ENCODE data around the gene UHRF1.
A peak's percentile ranks its signal among the peaks of the same experiment; 100 is the strongest.

The UHRF1 gene

GRCh38 chr19:4976401-4977298 is 67.3 kb downstream of the UHRF1 start:
- peaks cover 6 to 39% (median 34%) of the 10 kb centered on the region in 4 experiments for H3K4me1 ChIP-seq (ENCODE audit: control extremely low read depth in 1 of 4, control insufficient read depth in 4 of 4, insufficient read depth in 4 of 4, low read length in 3 of 4)
- peaks cover 0 to 11% (median 5%) of the 10 kb centered on the region in 4 experiments for H3K36me3 ChIP-seq (ENCODE audit: control insufficient read depth in 4 of 4, insufficient read depth in 4 of 4, low read length in 3 of 4)
- no peaks in the 10 kb centered on the region for H3K9me3 ChIP-seq (ENCODE audit: control extremely low read depth in 1 of 5, control insufficient read depth in 4 of 5, insufficient read depth in 2 of 5, low read depth in 1 of 5, low read length in 4 of 5)
- H3K27me3 ChIP-seq (replicated peaks in 2 of 5; ENCODE audit: control insufficient read depth in 4 of 5, insufficient read depth in 5 of 5, low read length in 4 of 5) = no peaks in the 10 kb centered on the region
- CTCF ChIA-PET = interaction anchor here (0.7 to 2.3 kb wide), 3 partner anchors 25 to 53 kb away, joined by 3 to 5 read pairs (median 3); no protein-coding TSS in a partner anchor
- POLR2A ChIA-PET = interaction anchor here (0.6 to 1.2 kb wide), 3 partner anchors 17 to 145 kb away, joined by 3 to 6 read pairs (median 3); partner anchors contain the start of gene TICAM1
- peak overlapping the region in 2 of 7 experiments; percentile 26 to 61 for H3K4me3 ChIP-seq (ENCODE audit: control insufficient read depth in 1 of 7, extremely low read depth in 1 of 7, insufficient read depth in 4 of 7, low read depth in 2 of 7, low read length in 6 of 7)
- H3K27ac ChIP-seq (ENCODE audit: insufficient read depth in 1 of 2, low read depth in 1 of 2, low read length in 2 of 2, poor library complexity in 1 of 2, severe bottlenecking in 2 of 2) = peak overlapping the region in 1 of 2 experiments; percentile 69
- peak; percentile 93 to 97 (median 97) for DNase-seq
- WGBS (ENCODE audit: insufficient coverage) = 34% methylated on average over 28 of the region's 33 CpGs

- CTCF ChIA-PET = interaction anchor here (2.3 kb wide), 1 partner anchor 24 kb away, joined by 5 read pairs; no protein-coding TSS in a partner anchor
- 94% methylated on average over 36 of the region's 36 CpGs for WGBS (ENCODE audit: insufficient coverage)
Measured at GRCh38 chr19:4977299-4978174, 68.2 kb downstream of the UHRF1 start.

GRCh38 chr19:4979211-4979807 is 70.0 kb downstream of the UHRF1 start:
- WGBS (ENCODE audit: insufficient coverage) = 76% methylated on average over 7 of the region's 8 CpGs
- H3K27me3 ChIP-seq (replicated peaks in 2 of 5; ENCODE audit: control insufficient read depth in 4 of 5, insufficient read depth in 5 of 5, low read length in 4 of 5) = no peaks in the 10 kb centered on the region
- peak in 1 of 3 donors; percentile 42 for DNase-seq
- no peak overlapping the region for H3K4me3 ChIP-seq (ENCODE audit: control insufficient read depth in 1 of 7, extremely low read depth in 1 of 7, insufficient read depth in 4 of 7, low read depth in 2 of 7, low read length in 6 of 7)
- peaks cover 0 to 15% (median 7%) of the 10 kb centered on the region in 4 experiments for H3K36me3 ChIP-seq (ENCODE audit: control insufficient read depth in 4 of 4, insufficient read depth in 4 of 4, low read length in 3 of 4)
- CTCF ChIA-PET = interaction anchor here (1.0 to 1.9 kb wide), 3 partner anchors 10 to 170 kb away, joined by 3 to 4 read pairs (median 3); partner anchors contain the start of gene KDM4B
- no peak overlapping the region for H3K27ac ChIP-seq (ENCODE audit: insufficient read depth in 1 of 2, low read depth in 1 of 2, low read length in 2 of 2, poor library complexity in 1 of 2, severe bottlenecking in 2 of 2)
- no peaks in the 10 kb centered on the region for H3K9me3 ChIP-seq (ENCODE audit: control extremely low read depth in 1 of 5, control insufficient read depth in 4 of 5, insufficient read depth in 2 of 5, low read depth in 1 of 5, low read length in 4 of 5)
- POLR2A ChIA-PET = interaction anchor here (1.0 to 1.1 kb wide), 2 partner anchors 10 to 46 kb away, joined by 3 to 4 read pairs; partner anchors contain the start of gene KDM4B
- peaks cover 6 to 39% (median 34%) of the 10 kb centered on the region in 4 experiments for H3K4me1 ChIP-seq (ENCODE audit: control extremely low read depth in 1 of 4, control insufficient read depth in 4 of 4, insufficient read depth in 4 of 4, low read length in 3 of 4)

More at GRCh38 chr19:4977299-4978174, 68.2 kb downstream of the UHRF1 start:
- no peak overlapping the region for H3K27ac ChIP-seq (ENCODE audit: insufficient read depth in 1 of 2, low read depth in 1 of 2, low read length in 2 of 2, poor library complexity in 1 of 2, severe bottlenecking in 2 of 2)
- no peaks in the 10 kb centered on the region for H3K27me3 ChIP-seq (replicated peaks in 2 of 5; ENCODE audit: control insufficient read depth in 4 of 5, insufficient read depth in 5 of 5, low read length in 4 of 5)
- peaks cover 6 to 39% (median 34%) of the 10 kb centered on the region in 4 experiments for H3K4me1 ChIP-seq (ENCODE audit: control extremely low read depth in 1 of 4, control insufficient read depth in 4 of 4, insufficient read depth in 4 of 4, low read length in 3 of 4)
- no peak for DNase-seq
- peak overlapping the region in 1 of 7 experiments; percentile 26 for H3K4me3 ChIP-seq (ENCODE audit: control insufficient read depth in 1 of 7, extremely low read depth in 1 of 7, insufficient read depth in 4 of 7, low read depth in 2 of 7, low read length in 6 of 7)
- peaks cover 0 to 11% (median 5%) of the 10 kb centered on the region in 4 experiments for H3K36me3 ChIP-seq (ENCODE audit: control insufficient read depth in 4 of 4, insufficient read depth in 4 of 4, low read length in 3 of 4)
- POLR2A ChIA-PET = interaction anchor here (0.6 kb wide), 1 partner anchor 146 kb away, joined by 3 read pairs; the partner anchor contains the start of gene TICAM1
- H3K9me3 ChIP-seq (ENCODE audit: control extremely low read depth in 1 of 5, control insufficient read depth in 4 of 5, insufficient read depth in 2 of 5, low read depth in 1 of 5, low read length in 4 of 5) = no peaks in the 10 kb centered on the region

- no peaks in the 10 kb centered on the region for H3K9me3 ChIP-seq (ENCODE audit: control extremely low read depth in 1 of 5, control insufficient read depth in 4 of 5, insufficient read depth in 2 of 5, low read depth in 1 of 5, low read length in 4 of 5)
- CTCF ChIA-PET = interaction anchor here (0.8 to 1.9 kb wide), 2 partner anchors 9 to 11 kb away, joined by 3 to 4 read pairs; partner anchors contain the start of gene KDM4B
- H3K27me3 ChIP-seq (replicated peaks in 2 of 5; ENCODE audit: control insufficient read depth in 4 of 5, insufficient read depth in 5 of 5, low read length in 4 of 5) = no peaks in the 10 kb centered on the region
- peaks cover 0 to 15% (median 7%) of the 10 kb centered on the region in 4 experiments for H3K36me3 ChIP-seq (ENCODE audit: control insufficient read depth in 4 of 4, insufficient read depth in 4 of 4, low read length in 3 of 4)
- no peak for DNase-seq
- 100% methylated on average over 1 of the region's 3 CpGs for WGBS (ENCODE audit: insufficient coverage)
- POLR2A ChIA-PET = interaction anchor here (1.1 kb wide), 1 partner anchor 11 kb away, joined by 4 read pairs; the partner anchor contains the start of gene KDM4B
- no peak overlapping the region for H3K4me3 ChIP-seq (ENCODE audit: control insufficient read depth in 1 of 7, extremely low read depth in 1 of 7, insufficient read depth in 4 of 7, low read depth in 2 of 7, low read length in 6 of 7)
- H3K27ac ChIP-seq (ENCODE audit: insufficient read depth in 1 of 2, low read depth in 1 of 2, low read length in 2 of 2, poor library complexity in 1 of 2, severe bottlenecking in 2 of 2) = no peak overlapping the region
- peaks cover 6 to 34% (median 30%) of the 10 kb centered on the region in 4 experiments for H3K4me1 ChIP-seq (ENCODE audit: control extremely low read depth in 1 of 4, control insufficient read depth in 4 of 4, insufficient read depth in 4 of 4, low read length in 3 of 4)
Measured at GRCh38 chr19:4980067-4980466, 70.8 kb downstream of the UHRF1 start.

GRCh38 chr19:4980838-4981680 is 71.8 kb downstream of the UHRF1 start:
- DNase-seq = peak in 1 of 3 donors; percentile 35
- Histone ChIP-seq H3K27ac (ENCODE audit: insufficient read depth in 1 of 2, low read depth in 1 of 2, low read length in 2 of 2, poor library complexity in 1 of 2, severe bottlenecking in 2 of 2) (no peak overlapping the region), H3K27me3 (replicated peaks in 2 of 5; ENCODE audit: control insufficient read depth in 4 of 5, insufficient read depth in 5 of 5, low read length in 4 of 5) (no peaks in the 10 kb centered on the region), H3K36me3 (ENCODE audit: control insufficient read depth in 4 of 4, insufficient read depth in 4 of 4, low read length in 3 of 4) (peaks cover 0 to 15% (median 8%) of the 10 kb centered on the region in 4 experiments), H3K9me3 (ENCODE audit: control extremely low read depth in 1 of 5, control insufficient read depth in 4 of 5, insufficient read depth in 2 of 5, low read depth in 1 of 5, low read length in 4 of 5) (no peaks in the 10 kb centered on the region), H3K4me1 (ENCODE audit: control extremely low read depth in 1 of 4, control insufficient read depth in 4 of 4, insufficient read depth in 4 of 4, low read length in 3 of 4) (peaks cover 6 to 25% (median 24%) of the 10 kb centered on the region in 4 experiments), H3K4me3 (ENCODE audit: control insufficient read depth in 1 of 7, extremely low read depth in 1 of 7, insufficient read depth in 4 of 7, low read depth in 2 of 7, low read length in 6 of 7) (no peak overlapping the region)
- ChIA-PET CTCF (interaction anchor here (0.8 kb wide), 2 partner anchors 10 to 53 kb away, joined by 3 read pairs; no protein-coding TSS in a partner anchor), POLR2A (interaction anchor here (1.0 kb wide), 1 partner anchor 13 kb away, joined by 3 read pairs; the partner anchor contains the start of gene KDM4B)
- WGBS (ENCODE audit: insufficient coverage) = 88% methylated on average over 24 of the region's 27 CpGs
